ENCODE data around the gene RAPGEF2. TPM values are rescaled to one million over a fixed set of nuclear protein-coding genes. Genes with fewer than 3 reads are reported as not detected.

The RAPGEF2 gene
- total and polyA plus RNA-seq, 9 of the 15 experiments (the other 6 are each of a cell fraction or from before 2014, with no cell fraction given): 3.1 to 32.6 (median 23.1) TPM

GRCh38 chr4:159097785-159098184 is 5.1 kb upstream of the RAPGEF2 start:
- H3K27ac ChIP-seq (ENCODE audit: extremely low read depth, low read depth, low read length): no peak overlapping the region
- no peaks in the 10 kb centered on the region for H3K79me2 ChIP-seq (ENCODE audit: control insufficient read depth, insufficient read depth, low read length)
- no peak overlapping the region for H3K4me3 ChIP-seq
- intact Hi-C loops (cut with micrococcal nuclease) (no loop called here), in situ Hi-C loops (cut with MboI) (no loop called here)
- CTCF ChIA-PET (ENCODE audit: low intra/inter-chr PET ratio): no interaction called here
- no peaks in the 10 kb centered on the region for H3K9me1 ChIP-seq (ENCODE audit: control insufficient read depth, insufficient read depth, low read length)
- peak overlapping the region; percentile 37; the same call in 1 of the 2 replicates for H2AFZ ChIP-seq (ENCODE audit: low read depth, low read length)
- H3K9ac ChIP-seq (ENCODE audit: insufficient read depth in 1 of 2, low read depth in 2 of 2, low read length in 2 of 2): no peak overlapping the region
- H3K4me1 ChIP-seq (replicated peaks in 1 of 2; ENCODE audit: control insufficient read depth in 2 of 2, insufficient read depth in 2 of 2, low read length in 2 of 2): peaks cover 6 to 14% of the 10 kb centered on the region in 2 experiments; a peak in 4 of 5 replicates
- ATAC-seq (no peak), FAIRE-seq (no peak), DNase-seq (ENCODE audit: extremely low read depth in 1 of 4, low spot score in 3 of 4) (no peak)
- H3K36me3 ChIP-seq (ENCODE audit: control insufficient read depth, insufficient read depth, low read length): no peaks in the 10 kb centered on the region
- H3K27me3 ChIP-seq (ENCODE audit: control insufficient read depth in 2 of 2, insufficient read depth in 2 of 2, low read length in 2 of 2): no peaks in the 10 kb centered on the region
- no peaks in the 10 kb centered on the region for H4K20me1 ChIP-seq (replicated peaks; ENCODE audit: control insufficient read depth, insufficient read depth, low read length)
- no peaks in the 10 kb centered on the region for H3K9me3 ChIP-seq (replicated peaks; ENCODE audit: control insufficient read depth, insufficient read depth, low read depth, low read length)
- no TSS peak for BruUV-seq (replicated peaks)
- no peak overlapping the region for H3K4me2 ChIP-seq (ENCODE audit: insufficient read depth, low read length)
- POLR2A ChIA-PET: interaction anchor here (0.6 kb wide), 1 partner anchor 110 kb away, joined by 3 read pairs; no protein-coding TSS in a partner anchor
- 6% methylated on average over 1 of the region's 1 CpG for WGBS (ENCODE audit: insufficient coverage, low coverage, missing lambda C conversion rate)
- TF ChIP-seq MBD2 (IDR thresholded peaks at IDR 0.05; ENCODE audit: borderline replicate concordance, low read depth) (no peak), THRA (IDR thresholded peaks at IDR 0.05) (no peak), ZNF76 (CRISPR knock-in tag; IDR thresholded peaks at IDR 0.05; ENCODE audit: borderline replicate concordance) (no peak), HMGXB4 (CRISPR knock-in tag; IDR thresholded peaks at IDR 0.05) (no peak), ZNF584 (CRISPR knock-in tag; IDR thresholded peaks at IDR 0.05; ENCODE audit: low read depth) (no peak), CBX2 (IDR thresholded peaks at IDR 0.05; ENCODE audit: insufficient read depth, low read length, poor library complexity, severe bottlenecking) (no peak)
- TF ChIP-seq, protein P1, sequence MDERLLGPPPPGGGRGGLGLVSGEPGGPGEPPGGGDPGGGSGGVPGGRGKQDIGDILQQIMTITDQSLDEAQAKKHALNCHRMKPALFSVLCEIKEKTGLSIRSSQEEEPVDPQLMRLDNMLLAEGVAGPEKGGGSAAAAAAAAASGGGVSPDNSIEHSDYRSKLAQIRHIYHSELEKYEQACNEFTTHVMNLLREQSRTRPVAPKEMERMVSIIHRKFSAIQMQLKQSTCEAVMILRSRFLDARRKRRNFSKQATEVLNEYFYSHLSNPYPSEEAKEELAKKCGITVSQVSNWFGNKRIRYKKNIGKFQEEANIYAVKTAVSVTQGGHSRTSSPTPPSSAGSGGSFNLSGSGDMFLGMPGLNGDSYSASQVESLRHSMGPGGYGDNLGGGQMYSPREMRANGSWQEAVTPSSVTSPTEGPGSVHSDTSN (CRISPR knock-in tag; IDR thresholded peaks at IDR 0.05; ENCODE audit: low read depth): no peak
- TF ChIP-seq, protein P1 (tag; conservative IDR thresholded peaks at IDR 0.05; ENCODE audit: low read depth): no peak
